Measurements from ENCODE around the gene CHI3L1. TPM values are rescaled to one million over a fixed set of nuclear protein-coding genes. Genes with fewer than 3 reads are reported as not detected.

Gene CHI3L1
- total and polyA plus RNA-seq, 2 donors (not counting 1 experiment from before 2014, with no cell fraction given) = 0.15 TPM; not detected in 1

DNA sequence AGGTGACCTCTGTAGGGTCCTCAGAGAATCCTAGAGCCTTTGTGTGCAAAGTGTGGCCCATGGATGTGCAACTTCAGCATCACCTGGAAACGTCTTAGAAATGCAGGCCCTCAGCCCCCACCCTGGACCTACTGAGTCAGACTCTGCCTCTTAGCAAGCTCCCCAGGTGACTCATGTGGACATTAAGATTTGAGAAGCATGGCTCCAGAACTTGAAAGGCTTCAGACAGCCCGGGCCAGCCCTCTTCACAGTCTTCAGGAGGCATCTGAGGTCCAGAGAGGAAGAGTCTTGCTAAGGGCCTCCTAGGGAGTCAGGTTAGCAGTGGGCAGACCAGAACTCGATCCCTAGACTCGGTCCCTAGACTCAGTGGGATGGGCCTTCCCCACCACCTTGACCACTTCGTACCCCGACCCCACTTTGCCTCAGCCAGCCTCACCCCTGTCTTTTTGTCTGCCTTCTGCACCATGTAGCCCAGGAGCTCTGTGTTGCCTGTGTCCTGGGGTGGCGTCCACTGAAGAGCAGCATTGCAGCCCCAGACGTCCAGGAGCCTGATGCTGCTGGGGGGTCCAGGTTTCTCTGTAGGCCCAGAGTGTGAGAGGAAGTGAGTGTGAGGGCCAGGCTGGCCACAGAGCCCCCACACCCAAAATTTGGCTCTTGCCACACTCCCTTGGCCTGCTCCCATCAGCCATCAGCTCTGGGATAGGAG, 15.7 kb downstream of the CHI3L1 start:
- H3K4me1 ChIP-seq (ENCODE audit: control insufficient read depth in 2 of 2, insufficient read depth in 2 of 2, low read length in 2 of 2) = peaks cover 0 to 3% of the 10 kb centered on the region in 2 donors
- intact Hi-C loops (cut with micrococcal nuclease) = no loop called here
- CTCF ChIA-PET = interaction anchor here (1.0 to 2.6 kb wide), 2 partner anchors 19 to 131 kb away, joined by 4 to 18 read pairs; no protein-coding TSS in a partner anchor

More for the DNA sequence above, 15.7 kb downstream of the CHI3L1 start:
- no peak overlapping the region for H3K4me2 ChIP-seq (replicated peaks; ENCODE audit: low read depth, low read length, poor library complexity, severe bottlenecking)
- Mint-ChIP-seq H3K9me3 (ENCODE audit: insufficient read depth) (no peaks in the 10 kb centered on the region), H3K27me3 (peaks cover 8% of the 10 kb centered on the region), H3K4me1 (peaks cover 1% of the 10 kb centered on the region), H3K27ac (no peak overlapping the region), H3K4me3 (no peak overlapping the region)
- no peak overlapping the region for H3K4me3 ChIP-seq (ENCODE audit: control extremely low read depth in 1 of 5, extremely low read depth in 1 of 5, insufficient read depth in 1 of 5, low read depth in 2 of 5, low read length in 4 of 5)
- H2AFZ ChIP-seq (ENCODE audit: insufficient read depth, low read depth, low read length, poor library complexity, severe bottlenecking) = no peak overlapping the region
- H3K27ac ChIP-seq (ENCODE audit: low read length in 2 of 2) = no peak overlapping the region
- TF ChIP-seq, protein P1, sequence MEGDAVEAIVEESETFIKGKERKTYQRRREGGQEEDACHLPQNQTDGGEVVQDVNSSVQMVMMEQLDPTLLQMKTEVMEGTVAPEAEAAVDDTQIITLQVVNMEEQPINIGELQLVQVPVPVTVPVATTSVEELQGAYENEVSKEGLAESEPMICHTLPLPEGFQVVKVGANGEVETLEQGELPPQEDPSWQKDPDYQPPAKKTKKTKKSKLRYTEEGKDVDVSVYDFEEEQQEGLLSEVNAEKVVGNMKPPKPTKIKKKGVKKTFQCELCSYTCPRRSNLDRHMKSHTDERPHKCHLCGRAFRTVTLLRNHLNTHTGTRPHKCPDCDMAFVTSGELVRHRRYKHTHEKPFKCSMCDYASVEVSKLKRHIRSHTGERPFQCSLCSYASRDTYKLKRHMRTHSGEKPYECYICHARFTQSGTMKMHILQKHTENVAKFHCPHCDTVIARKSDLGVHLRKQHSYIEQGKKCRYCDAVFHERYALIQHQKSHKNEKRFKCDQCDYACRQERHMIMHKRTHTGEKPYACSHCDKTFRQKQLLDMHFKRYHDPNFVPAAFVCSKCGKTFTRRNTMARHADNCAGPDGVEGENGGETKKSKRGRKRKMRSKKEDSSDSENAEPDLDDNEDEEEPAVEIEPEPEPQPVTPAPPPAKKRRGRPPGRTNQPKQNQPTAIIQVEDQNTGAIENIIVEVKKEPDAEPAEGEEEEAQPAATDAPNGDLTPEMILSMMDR (IDR thresholded peaks at IDR 0.05) = no peak
- no peak for TF ChIP-seq EZH2 (IDR thresholded peaks at IDR 0.05; ENCODE audit: borderline replicate concordance, insufficient read depth, low read depth, low read length, poor library complexity, severe bottlenecking)
- no peak overlapping the region for H3K9ac ChIP-seq (ENCODE audit: low read length)
- no peaks in the 10 kb centered on the region for H3K79me2 ChIP-seq (ENCODE audit: control insufficient read depth, insufficient read depth, low read length)
- H3K36me3 ChIP-seq (replicated peaks in 1 of 2; ENCODE audit: control extremely low read depth in 1 of 2, control insufficient read depth in 1 of 2, extremely low read depth in 1 of 2, insufficient read depth in 2 of 2, low read length in 1 of 2) = no peaks in the 10 kb centered on the region
- H4K20me1 ChIP-seq (ENCODE audit: control insufficient read depth, insufficient read depth, low read length, poor library complexity, severe bottlenecking) = no peaks in the 10 kb centered on the region
- no peak for ATAC-seq (ENCODE audit: low read depth)
- H3K27me3 ChIP-seq (replicated peaks in 1 of 4; ENCODE audit: control extremely low read depth in 1 of 4, control insufficient read depth in 3 of 4, insufficient read depth in 4 of 4, low read length in 3 of 4) = peaks cover 0 to 4% (median 0%) of the 10 kb centered on the region in 4 experiments
- 89% methylated on average over 7 of the region's 8 CpGs for WGBS (ENCODE audit: insufficient coverage)
- H3K9me3 ChIP-seq (ENCODE audit: control extremely low read depth in 1 of 3, control insufficient read depth in 2 of 3, insufficient read depth in 1 of 3, low read length in 2 of 3) = peaks cover 0 to 7% (median 0%) of the 10 kb centered on the region in 3 donors
- DNase-seq = no peak
- POLR2A ChIA-PET = no interaction called here

Data from B cell (primary cell).